Measurements from ENCODE around the gene CPS1.

- TF ChIP-seq POLR2A (IDR thresholded peaks at IDR 0.05) (no peak), CTCF (IDR thresholded peaks at IDR 0.05) (no peak)
Measured at GRCh38 chr2:210635257-210635656, 78.9 kb downstream of the CPS1 start.

Measured in breast epithelium (tissue), 3 donors.